ENCODE measurements around the gene CHMP4B.

DNA sequence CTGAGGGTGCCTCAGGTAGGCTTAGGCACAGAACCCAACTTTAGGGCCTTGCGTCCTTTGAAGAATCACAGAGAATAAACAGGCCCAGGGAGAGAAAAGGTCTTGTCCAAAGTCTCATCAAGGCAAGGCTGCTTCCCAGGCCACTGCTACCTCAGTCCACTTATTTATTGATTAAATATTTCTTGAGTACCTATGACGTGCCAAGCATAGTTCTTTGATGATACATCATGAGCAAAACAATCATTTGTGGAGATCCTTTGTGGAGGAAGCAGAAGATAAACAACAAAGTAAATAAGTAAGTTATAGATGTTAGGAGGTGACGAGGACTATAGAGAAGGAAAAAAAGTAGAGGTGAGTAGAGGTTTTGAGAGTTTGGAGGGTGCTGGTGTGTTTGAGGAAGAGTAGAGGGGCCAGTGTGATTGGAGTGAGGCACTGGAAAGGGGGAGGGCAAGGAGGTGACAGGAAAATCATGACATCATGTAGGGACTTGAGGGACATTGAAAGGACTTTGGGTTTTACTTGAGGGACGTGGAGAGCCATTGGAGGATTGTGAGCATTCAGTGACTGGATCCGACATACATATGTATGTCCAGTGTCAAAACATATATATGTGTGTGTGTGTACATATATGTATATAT lies 14.1 kb upstream of the CHMP4B start:
- TF ChIP-seq, protein P1, sequence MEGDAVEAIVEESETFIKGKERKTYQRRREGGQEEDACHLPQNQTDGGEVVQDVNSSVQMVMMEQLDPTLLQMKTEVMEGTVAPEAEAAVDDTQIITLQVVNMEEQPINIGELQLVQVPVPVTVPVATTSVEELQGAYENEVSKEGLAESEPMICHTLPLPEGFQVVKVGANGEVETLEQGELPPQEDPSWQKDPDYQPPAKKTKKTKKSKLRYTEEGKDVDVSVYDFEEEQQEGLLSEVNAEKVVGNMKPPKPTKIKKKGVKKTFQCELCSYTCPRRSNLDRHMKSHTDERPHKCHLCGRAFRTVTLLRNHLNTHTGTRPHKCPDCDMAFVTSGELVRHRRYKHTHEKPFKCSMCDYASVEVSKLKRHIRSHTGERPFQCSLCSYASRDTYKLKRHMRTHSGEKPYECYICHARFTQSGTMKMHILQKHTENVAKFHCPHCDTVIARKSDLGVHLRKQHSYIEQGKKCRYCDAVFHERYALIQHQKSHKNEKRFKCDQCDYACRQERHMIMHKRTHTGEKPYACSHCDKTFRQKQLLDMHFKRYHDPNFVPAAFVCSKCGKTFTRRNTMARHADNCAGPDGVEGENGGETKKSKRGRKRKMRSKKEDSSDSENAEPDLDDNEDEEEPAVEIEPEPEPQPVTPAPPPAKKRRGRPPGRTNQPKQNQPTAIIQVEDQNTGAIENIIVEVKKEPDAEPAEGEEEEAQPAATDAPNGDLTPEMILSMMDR (IDR thresholded peaks at IDR 0.05): no peak
- no peak for TF ChIP-seq POLR2AphosphoS5 (IDR thresholded peaks at IDR 0.05)
- no peak for TF ChIP-seq EP300 (IDR thresholded peaks at IDR 0.05)
- no peak for TF ChIP-seq POLR2A (IDR thresholded peaks at IDR 0.05)

Data from sigmoid colon (tissue), 4 donors.